Measurements from ENCODE around the gene DONSON.

DONSON gene

DNA sequence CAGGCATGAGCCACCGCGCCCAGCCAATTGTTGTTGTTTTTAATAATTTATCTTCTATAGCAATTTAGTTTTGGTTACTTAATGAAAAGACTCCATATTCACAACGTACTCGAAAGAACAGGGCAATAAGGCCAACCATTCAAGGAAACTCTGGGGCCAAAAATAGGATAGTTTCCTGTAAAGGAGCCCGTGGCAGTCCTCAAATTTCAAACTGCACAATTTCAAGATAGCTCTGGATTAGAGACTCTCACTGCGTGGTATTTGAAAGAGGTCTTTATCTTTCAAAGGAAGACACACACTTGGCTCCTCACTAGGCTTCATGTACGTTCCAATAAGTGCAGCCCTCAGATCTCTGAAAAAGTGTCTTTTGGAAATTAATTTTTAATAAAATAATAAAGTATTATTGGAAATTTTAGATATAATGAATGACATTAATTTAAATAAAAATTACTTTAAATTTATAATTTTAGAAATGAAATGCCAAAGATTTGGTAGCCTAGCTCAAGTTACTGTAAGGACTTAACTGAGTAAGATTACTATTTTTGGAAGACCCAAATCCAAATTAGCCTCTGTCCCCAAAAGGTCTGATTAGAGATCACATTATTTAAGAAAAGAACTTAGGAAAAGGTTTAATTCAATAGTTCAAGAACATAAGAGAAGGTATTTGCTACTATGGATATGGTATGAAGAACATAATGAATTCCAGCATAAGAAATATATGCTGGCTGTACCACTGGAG, 22.7 kb upstream of the DONSON start:
- no peak for DNase-seq
- H3K27me3 ChIP-seq (ENCODE audit: insufficient read depth, low read depth, severe bottlenecking) = no peaks in the 10 kb centered on the region
- TF ChIP-seq, protein P1, sequence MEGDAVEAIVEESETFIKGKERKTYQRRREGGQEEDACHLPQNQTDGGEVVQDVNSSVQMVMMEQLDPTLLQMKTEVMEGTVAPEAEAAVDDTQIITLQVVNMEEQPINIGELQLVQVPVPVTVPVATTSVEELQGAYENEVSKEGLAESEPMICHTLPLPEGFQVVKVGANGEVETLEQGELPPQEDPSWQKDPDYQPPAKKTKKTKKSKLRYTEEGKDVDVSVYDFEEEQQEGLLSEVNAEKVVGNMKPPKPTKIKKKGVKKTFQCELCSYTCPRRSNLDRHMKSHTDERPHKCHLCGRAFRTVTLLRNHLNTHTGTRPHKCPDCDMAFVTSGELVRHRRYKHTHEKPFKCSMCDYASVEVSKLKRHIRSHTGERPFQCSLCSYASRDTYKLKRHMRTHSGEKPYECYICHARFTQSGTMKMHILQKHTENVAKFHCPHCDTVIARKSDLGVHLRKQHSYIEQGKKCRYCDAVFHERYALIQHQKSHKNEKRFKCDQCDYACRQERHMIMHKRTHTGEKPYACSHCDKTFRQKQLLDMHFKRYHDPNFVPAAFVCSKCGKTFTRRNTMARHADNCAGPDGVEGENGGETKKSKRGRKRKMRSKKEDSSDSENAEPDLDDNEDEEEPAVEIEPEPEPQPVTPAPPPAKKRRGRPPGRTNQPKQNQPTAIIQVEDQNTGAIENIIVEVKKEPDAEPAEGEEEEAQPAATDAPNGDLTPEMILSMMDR (IDR thresholded peaks at IDR 0.05; ENCODE audit: low read depth, low read length) = no peak
- H3K4me3 ChIP-seq (ENCODE audit: low read depth, low read length) = no peak overlapping the region
- H3K27ac ChIP-seq = no peak overlapping the region
- H3K36me3 ChIP-seq = peaks cover 40% of the 10 kb centered on the region
- no peaks in the 10 kb centered on the region for H3K9me3 ChIP-seq (ENCODE audit: severe bottlenecking)

DNA sequence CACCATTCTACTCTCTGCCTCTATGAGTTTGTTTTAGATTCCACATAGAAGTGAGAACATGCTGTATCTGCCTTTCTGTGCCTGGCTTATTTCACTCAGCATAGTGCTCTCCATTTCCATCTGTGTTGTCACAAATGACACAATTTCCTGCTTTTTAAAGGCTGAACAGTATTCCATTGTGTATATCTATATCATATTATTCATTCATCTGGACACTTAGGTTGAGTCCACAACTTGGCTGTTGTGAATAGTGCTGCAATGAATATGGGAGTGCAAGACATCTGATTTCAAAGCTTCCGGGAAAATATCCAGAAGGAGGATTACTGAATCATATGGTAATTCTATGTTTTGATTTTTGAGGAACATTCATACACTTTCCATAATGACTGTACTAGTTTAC, 20.1 kb upstream of the DONSON start:
- DNase-seq = no peak
- Histone ChIP-seq H3K27ac (no peak overlapping the region), H3K36me3 (peaks cover 37% of the 10 kb centered on the region), H3K4me3 (ENCODE audit: low read depth, low read length) (no peak overlapping the region), H3K9me3 (ENCODE audit: severe bottlenecking) (no peaks in the 10 kb centered on the region), H3K27me3 (ENCODE audit: insufficient read depth, low read depth, severe bottlenecking) (no peaks in the 10 kb centered on the region)
- TF ChIP-seq, protein P1 (IDR thresholded peaks at IDR 0.05; ENCODE audit: low read depth, low read length) = no peak

DNA sequence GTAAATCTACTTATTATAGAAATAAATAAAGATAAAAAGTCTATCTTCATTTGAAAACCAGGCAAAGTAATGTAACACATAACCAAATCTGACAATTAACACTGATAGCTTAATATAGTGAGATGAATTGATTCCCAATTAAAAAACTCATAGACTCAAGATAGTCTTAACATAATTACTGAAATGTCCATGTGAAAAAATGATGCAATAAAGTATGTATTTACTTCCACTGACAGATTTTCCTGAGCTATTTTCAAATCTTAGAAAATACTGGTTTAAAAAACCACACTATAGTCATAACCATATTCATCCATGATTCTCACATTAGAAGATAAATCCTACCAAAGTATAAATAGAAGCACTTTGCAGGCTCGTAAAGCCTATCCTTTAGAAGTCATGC, 9.6 kb upstream of the DONSON start:
- peaks cover 80% of the 10 kb centered on the region for H3K36me3 ChIP-seq
- no peak overlapping the region for H3K27ac ChIP-seq
- TF ChIP-seq, protein P1 (IDR thresholded peaks at IDR 0.05; ENCODE audit: low read depth, low read length) = no peak
- H3K27me3 ChIP-seq (ENCODE audit: insufficient read depth, low read depth, severe bottlenecking) = no peaks in the 10 kb centered on the region
- H3K4me3 ChIP-seq (ENCODE audit: low read depth, low read length) = no peak overlapping the region
- no peak for DNase-seq
- no peaks in the 10 kb centered on the region for H3K9me3 ChIP-seq (ENCODE audit: severe bottlenecking)

DNA sequence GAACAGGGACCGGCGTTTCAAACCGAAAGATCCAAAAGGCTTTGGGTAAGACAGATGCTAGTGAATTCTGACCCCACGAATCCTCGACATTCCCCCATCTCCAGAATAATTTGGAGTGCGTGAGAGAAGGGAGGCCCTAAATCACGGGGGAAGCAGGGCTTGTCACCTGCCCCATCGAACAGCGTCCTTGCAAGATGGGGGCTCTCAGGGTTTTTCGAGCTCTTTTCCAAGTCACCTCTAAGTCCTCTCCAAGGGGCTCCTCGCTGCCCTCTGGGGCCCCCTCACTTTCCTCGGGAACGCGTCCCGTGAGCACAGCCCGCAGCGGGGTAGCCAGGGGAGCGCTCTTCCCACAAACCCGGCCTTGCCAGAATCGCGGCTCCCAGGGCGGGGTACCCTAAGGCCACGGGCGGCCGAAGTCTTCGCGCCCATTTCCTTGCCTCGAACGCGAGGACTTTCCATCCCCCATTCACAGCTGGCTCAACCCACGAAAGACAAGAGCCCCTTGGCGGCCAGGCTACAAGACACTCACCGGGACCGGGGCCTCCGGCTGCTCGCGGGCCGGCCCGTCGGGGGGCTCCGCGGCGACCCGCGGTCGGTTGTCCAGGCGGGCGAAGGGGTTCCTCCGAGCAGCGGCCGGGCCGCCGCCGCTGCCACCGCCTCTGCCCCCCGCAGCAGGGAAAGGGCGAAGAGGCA, 546 bp downstream of the DONSON start:
- Histone ChIP-seq H3K36me3 (peaks cover 49% of the 10 kb centered on the region), H3K27ac (peak overlapping the region; percentile 96), H3K9me3 (ENCODE audit: severe bottlenecking) (no peaks in the 10 kb centered on the region), H3K27me3 (ENCODE audit: insufficient read depth, low read depth, severe bottlenecking) (no peaks in the 10 kb centered on the region), H3K4me3 (ENCODE audit: low read depth, low read length) (peak overlapping the region; percentile 96)
- TF ChIP-seq, protein P1 (IDR thresholded peaks at IDR 0.05; ENCODE audit: low read depth, low read length) = no peak
- peak; percentile 64 for DNase-seq

DNA sequence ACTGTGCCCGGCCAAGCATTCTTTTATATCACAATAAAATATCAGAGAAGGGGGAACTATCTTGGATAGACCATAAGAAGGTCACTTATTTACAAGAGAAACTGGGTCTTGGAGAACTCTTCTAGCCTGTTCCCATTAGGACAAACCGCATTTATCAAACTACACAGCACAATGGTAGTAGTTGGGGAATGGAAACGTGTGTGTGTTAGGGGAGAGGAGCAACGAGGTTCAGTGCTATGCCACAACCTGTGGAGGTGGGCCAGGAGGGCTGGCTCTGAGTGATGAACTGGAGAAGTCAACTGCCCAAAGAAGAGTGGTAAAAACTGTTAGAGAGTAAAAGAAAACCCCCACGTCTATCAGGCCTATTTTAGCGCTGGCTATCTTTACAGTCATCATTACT, 1.6 kb downstream of the DONSON start:
- H3K9me3 ChIP-seq (ENCODE audit: severe bottlenecking) = no peaks in the 10 kb centered on the region
- H3K27ac ChIP-seq = peak overlapping the region; percentile 96; the same call in 1 of the 2 replicates
- TF ChIP-seq, protein P1 (IDR thresholded peaks at IDR 0.05; ENCODE audit: low read depth, low read length) = no peak
- no peak for DNase-seq
- peak overlapping the region; percentile 96 for H3K4me3 ChIP-seq (ENCODE audit: low read depth, low read length)
- peaks cover 58% of the 10 kb centered on the region for H3K36me3 ChIP-seq
- H3K27me3 ChIP-seq (ENCODE audit: insufficient read depth, low read depth, severe bottlenecking) = no peaks in the 10 kb centered on the region
